G401.6 (cell line): ENCODE results near the gene PDZD7.

ENCODE experiments used
- FAIRE-seq: peaks from 2 replicates; lab custom pipeline; 2012; peaks lifted over from hg19 to GRCh38; lab: Jason Lieb, UNC

Gene PDZD7

GRCh38 chr10:100966887-100967286, 64.0 kb downstream of the PDZD7 start:
- FAIRE-seq = no peak

GRCh38 chr10:100965820-100966219, 65.1 kb downstream of the PDZD7 start:
- FAIRE-seq = no peak

DNA sequence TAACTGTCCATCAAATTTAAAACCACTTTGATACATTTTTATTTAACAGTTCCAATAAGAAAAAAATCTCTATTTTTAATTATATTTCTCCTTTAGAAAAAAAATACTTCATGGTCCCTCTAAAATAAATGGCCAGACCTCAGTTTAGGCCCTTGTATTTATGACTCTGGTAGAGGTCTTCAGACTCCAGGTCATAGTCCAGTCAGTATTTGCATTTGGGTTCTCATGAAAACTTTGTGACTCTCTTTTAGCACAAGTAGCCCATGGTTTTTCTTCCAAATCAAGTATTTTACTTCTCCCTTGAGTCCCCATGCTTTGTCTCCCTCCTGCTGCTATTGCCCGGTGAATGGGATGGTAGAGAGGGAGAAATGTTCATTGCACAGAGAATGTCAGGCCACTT, 67.1 kb downstream of the PDZD7 start:
- FAIRE-seq = no peak

- no peak for FAIRE-seq
Observed at GRCh38 chr10:100962351-100963080, 68.4 kb downstream of the PDZD7 start.

DNA sequence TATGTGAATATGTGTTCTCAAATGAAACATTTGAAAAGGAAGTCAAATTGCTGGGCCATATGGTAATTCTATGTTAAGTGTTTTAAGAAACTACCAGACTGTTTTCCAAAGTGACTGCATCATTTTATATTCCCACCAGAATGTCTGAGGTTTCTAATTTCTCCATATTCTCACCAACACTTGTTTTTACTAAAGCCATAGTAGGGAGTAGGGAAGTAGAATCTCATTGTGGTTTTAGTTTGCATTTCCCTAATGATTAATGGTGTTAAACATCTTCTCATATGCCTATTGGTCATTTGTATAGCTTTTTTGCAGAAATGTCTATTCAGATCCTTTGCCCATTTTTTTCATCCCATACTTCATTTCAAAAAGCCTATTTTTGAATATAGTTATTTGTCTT, 70.7 kb downstream of the PDZD7 start:
- FAIRE-seq = no peak
